Bronchial epithelial cell (primary cell): ENCODE measurements around the gene RALGAPA1. TPM values are rescaled to one million over a fixed set of nuclear protein-coding genes. Genes with fewer than 3 reads are reported as not detected.

Experiments
- DNase-seq: peaks from one replicate; pipeline ENCODE4 v3.0.0-alpha.2; 2010; ENCODE audit warnings: low read depth
- FAIRE-seq: peaks from 2 replicates; lab custom pipeline; 2011; peaks lifted over from hg19 to GRCh38; lab: Jason Lieb, UNC
- H3K27me3 ChIP-seq: 2 replicates; pipeline ENCODE4 v1.5.1; 2011; ENCODE audit warnings: low read length; ENCODE audit not compliant: control insufficient read depth, insufficient read depth
- H3K36me3 ChIP-seq: 2 replicates; pipeline ENCODE4 v1.5.1; 2011; ENCODE audit warnings: low read length; ENCODE audit not compliant: control insufficient read depth, insufficient read depth
- H3K4me3 ChIP-seq: 2 replicates; pipeline ENCODE4 v1.5.1; 2011; ENCODE audit warnings: mild to moderate bottlenecking, low read depth, low read length, control low read depth
- CTCF ChIP-seq: IDR thresholded peaks from 2 replicates; pipeline ENCODE4 v1.5.1; 2011; ENCODE audit warnings: mild to moderate bottlenecking, moderate library complexity, low read length, control low read depth, inconsistent platforms; ENCODE audit not compliant: insufficient read depth, severe bottlenecking
- total RNA-seq: library from RNA; depleted of rRNA; stranded (reverse); fragments of >200 nt; gene quantifications from 2 replicates; pipeline ENCODE4 v1.2.1, GENCODE V29; 2014

The RALGAPA1 gene
- total RNA-seq, 1 donor from 2014 or later = 28.2 TPM

- H3K27me3 ChIP-seq = no peaks in the 10 kb centered on the region
- no peak for TF ChIP-seq CTCF
- FAIRE-seq (no peak), DNase-seq (no peak)
- H3K36me3 ChIP-seq = peaks cover 1% of the 10 kb centered on the region
- no peak overlapping the region for H3K4me3 ChIP-seq
These were observed 50.5 kb downstream of the RALGAPA1 start for GRCh38 chr14:35758523-35759129.

- no peak for FAIRE-seq
- Histone ChIP-seq H3K4me3 (no peak overlapping the region), H3K27me3 (no peaks in the 10 kb centered on the region), H3K36me3 (peaks cover 2% of the 10 kb centered on the region)
- TF ChIP-seq CTCF = no peak
- DNase-seq = no peak
These were observed 54.4 kb downstream of the RALGAPA1 start for GRCh38 chr14:35754671-35755070.

DNA sequence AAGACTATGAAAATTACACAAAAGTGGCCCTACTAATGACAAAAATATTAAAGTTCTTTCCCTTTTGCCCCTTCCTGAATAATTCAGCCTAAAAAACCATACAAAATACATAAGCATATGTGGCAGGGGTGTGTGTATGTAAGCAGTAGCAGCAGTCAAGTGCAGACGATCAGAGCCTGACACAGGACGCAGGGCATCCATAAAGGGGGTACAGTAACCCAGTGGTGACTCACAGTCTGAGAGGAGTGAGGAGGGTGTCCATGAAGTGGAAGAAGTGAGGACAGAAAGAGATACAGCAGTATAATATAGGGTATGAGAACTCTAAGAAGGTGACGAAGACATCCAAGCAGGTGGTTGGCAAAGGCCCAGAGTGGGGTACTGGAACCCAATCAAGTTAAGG lies 56.7 kb downstream of the RALGAPA1 start:
- FAIRE-seq = no peak
- H3K36me3 ChIP-seq = peaks cover 3% of the 10 kb centered on the region
- no peak overlapping the region for H3K4me3 ChIP-seq
- DNase-seq = no peak
- no peaks in the 10 kb centered on the region for H3K27me3 ChIP-seq
- TF ChIP-seq CTCF = no peak

DNA sequence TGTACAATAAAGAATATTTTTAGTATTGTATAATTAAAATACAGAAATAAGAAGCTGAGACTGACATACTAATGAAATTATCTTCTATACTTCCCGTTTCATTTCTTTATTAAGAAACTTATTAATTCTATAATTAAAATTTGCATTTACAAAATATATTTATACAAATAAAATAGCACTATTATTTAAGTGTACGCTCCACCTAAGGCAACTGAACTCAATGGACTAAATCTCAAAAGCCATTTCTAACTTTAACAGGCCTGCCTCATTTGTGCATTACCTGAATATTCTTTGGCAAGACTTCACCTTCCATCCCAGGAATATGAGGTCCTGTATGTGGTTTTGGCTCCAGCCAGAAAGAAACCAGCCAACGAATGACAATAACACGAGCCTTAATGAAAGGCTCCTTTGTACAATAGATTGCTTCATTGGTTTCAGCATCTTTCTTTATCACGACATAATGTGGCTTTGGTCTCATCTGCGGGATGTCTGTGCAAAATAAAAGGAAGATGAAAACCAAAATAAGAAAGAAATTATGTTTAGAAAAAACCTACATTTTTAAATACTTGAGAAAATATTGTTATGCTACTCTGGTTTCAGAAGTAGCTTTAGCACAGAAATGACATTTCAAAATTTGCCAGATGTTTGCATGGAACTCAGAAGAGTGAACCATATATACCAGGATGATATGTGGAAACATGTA lies 58.7 kb downstream of the RALGAPA1 start:
- TF ChIP-seq CTCF = no peak
- no peak for DNase-seq
- H3K4me3 ChIP-seq = no peak overlapping the region
- H3K36me3 ChIP-seq = peaks cover 4% of the 10 kb centered on the region
- no peak for FAIRE-seq
- no peaks in the 10 kb centered on the region for H3K27me3 ChIP-seq

DNA sequence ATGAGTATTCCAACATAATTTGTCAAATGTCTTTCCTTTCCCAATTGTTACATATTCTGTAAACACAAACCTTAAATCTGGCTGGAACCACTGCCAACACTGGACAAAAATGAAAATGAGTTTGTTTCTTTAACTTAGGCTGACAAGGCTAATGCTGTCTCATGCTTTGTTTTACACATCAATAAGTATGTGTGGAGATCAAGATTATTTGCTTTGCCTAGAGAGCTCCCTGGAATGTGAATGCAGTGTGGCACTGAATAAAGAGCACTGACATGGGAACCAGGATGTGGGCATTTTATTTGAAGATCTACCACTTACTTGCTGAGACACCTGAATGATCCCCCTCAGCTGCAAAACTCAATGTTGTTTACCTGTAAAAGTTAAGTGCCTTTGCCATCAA lies 61.7 kb downstream of the RALGAPA1 start:
- H3K36me3 ChIP-seq = peaks cover 2% of the 10 kb centered on the region
- H3K4me3 ChIP-seq = no peak overlapping the region
- H3K27me3 ChIP-seq = no peaks in the 10 kb centered on the region
- TF ChIP-seq CTCF = no peak
- FAIRE-seq = no peak
- no peak for DNase-seq

DNA sequence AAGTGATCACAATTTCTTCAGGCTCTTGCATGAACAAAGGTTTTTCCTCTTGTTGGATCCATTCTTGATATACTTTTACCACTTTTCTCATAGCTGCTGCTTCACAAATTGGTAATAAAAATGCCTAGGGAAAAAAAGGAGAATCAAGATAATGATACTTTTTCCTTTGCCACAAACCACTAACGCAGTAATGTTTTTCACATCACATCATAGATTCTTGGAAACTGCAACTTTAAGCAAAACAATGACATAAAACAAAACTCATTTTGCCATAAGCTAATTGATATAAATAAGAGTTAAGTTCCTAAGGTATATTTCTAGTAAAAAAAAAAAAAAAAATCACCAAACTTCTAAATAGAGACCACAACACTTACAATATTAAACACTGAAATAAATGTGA lies 66.7 kb downstream of the RALGAPA1 start:
- DNase-seq = no peak
- H3K27me3 ChIP-seq = no peaks in the 10 kb centered on the region
- TF ChIP-seq CTCF = no peak
- peaks cover 1% of the 10 kb centered on the region for H3K36me3 ChIP-seq
- H3K4me3 ChIP-seq = no peak overlapping the region
- no peak for FAIRE-seq
